Esophagus squamous epithelium (tissue), 5 donors: ENCODE data around the gene MCFD2. TPM values are rescaled to one million over a fixed set of nuclear protein-coding genes. Genes with fewer than 3 reads are reported as not detected.
A peak's percentile ranks its signal among the peaks of the same experiment; 100 is the strongest.

Source experiments
- DNase-seq: peaks from one replicate; lab custom pipeline; 2025; lab: John Stamatoyannopoulos, UW
- H3K27ac ChIP-seq, 4 donors: fragments of 200-600 bp; sonication (generic); one replicate each; pipeline ENCODE4 v1.5.1; 2016 to 2019; ENCODE audit warnings: mild to moderate bottlenecking in 1 of 4
- H3K27me3 ChIP-seq, 4 donors: fragments of 200-600 bp; sonication (generic); 1 replicate in 3 of 4; 2 replicates in 1 of 4; pipeline versions ENCODE4 v1.5.1 to v1.6.0; 2017 to 2021; ENCODE audit warnings: antibody characterized with exemption in 1 of 4
- H3K36me3 ChIP-seq, 3 donors: fragments of 200-600 bp; sonication (generic); one replicate each; pipeline ENCODE4 v1.5.1; 2016 to 2019
- H3K4me1 ChIP-seq, 3 donors: fragments of 200-600 bp; sonication (generic); one replicate each; pipeline ENCODE4 v1.5.1; 2017 to 2019
- H3K4me3 ChIP-seq, 4 donors: fragments of 200-600 bp; sonication (generic); 1 replicate in 3 of 4; 2 replicates in 1 of 4; pipeline ENCODE4 v1.5.1; 2016 to 2019; ENCODE audit warnings: mild to moderate bottlenecking in 2 of 4, moderate library complexity in 1 of 4
- H3K9me3 ChIP-seq, 3 donors: fragments of 200-600 bp; sonication (generic); one replicate each; pipeline ENCODE4 v1.5.1; 2016 to 2019
- CTCF ChIP-seq, 6 experiments: fragments of 450-650 bp in 4 of 6; fragments of 200-600 bp in 2 of 6; sonication (generic) in 2 of 6; IDR thresholded peaks; one replicate each; pipeline ENCODE4 v1.5.1; 2016 to 2019; ENCODE audit warnings: antibody characterized with exemption in 6 of 6, mild to moderate bottlenecking in 4 of 6, moderate library complexity in 4 of 6
- POLR2A ChIP-seq, 4 donors: fragments of 450-650 bp; IDR thresholded peaks; one replicate each; pipeline ENCODE4 v1.6.1; 2017; ENCODE audit warnings: antibody characterized with exemption in 4 of 4, mild to moderate bottlenecking in 4 of 4, moderate library complexity in 3 of 4
- WGBS, 2 donors: methylation state at CpG; one replicate each; pipeline ENCODE4 v1.1.5; 2018; 5-methylcytosine and 5-hydroxymethylcytosine counted together
- intact Hi-C: fragments of 100-400 bp; cut with DNase I; formaldehyde crosslinking; loops from one replicate; pipeline ENCODE4 v1.15.0; 2022
- small RNA-seq, 4 donors: library from RNA; depleted of rRNA; stranded (forward); fragments of <200 nt; gene quantifications; one replicate each; pipeline ENCODE3, GENCODE V24; 2016
- total RNA-seq, 4 donors: library from RNA; depleted of rRNA; stranded (reverse); fragments of >200 nt; gene quantifications; one replicate each; pipeline ENCODE4 v1.1.0, GENCODE V29; 2016
- donor health status: DM: yes; HTN: yes; CAD: no.

The MCFD2 gene
- total RNA-seq, 4 donors from 2014 or later = 49.7 to 62.8 (median 56.7) TPM

GRCh38 chr2:46855805-46856204 lies 59.8 kb downstream of the MCFD2 start:
- intact Hi-C loops = no loop called here
- WGBS, 2 donors = 30 to 64% methylated on average over 1 of the region's 1 CpG
- peak overlapping the region; percentile 27 to 87 (median 75) for H3K27ac ChIP-seq

DNA sequence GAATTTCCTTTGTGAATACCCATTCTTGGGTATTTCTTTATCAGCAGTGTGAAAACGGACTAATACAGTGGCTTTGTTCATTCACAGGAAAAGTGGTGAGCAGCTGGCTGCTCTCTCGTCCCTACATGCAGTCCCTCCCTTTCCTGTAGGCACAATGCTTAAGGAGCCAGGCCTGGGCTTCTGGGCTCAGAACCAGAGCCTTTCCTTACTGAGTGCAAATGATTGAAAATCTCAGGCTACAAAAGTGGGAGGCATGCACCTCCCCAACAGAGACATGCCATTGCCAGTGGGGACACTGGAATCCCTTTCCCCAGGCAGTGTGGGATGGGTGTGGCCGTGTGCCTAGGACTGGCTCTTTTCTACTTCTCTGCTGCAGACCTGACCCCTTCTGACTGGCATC lies 61.3 kb downstream of the MCFD2 start:
- intact Hi-C loops = no loop called here
- WGBS, 2 donors = 27 to 56% methylated on average over 1 to 2 of the region's 3 CpGs
- Histone ChIP-seq H3K27me3 (peaks cover 0 to 11% (median 0%) of the 10 kb centered on the region in 4 donors), H3K4me1 (peaks cover 27 to 67% (median 41%) of the 10 kb centered on the region in 3 donors), H3K27ac (peak overlapping the region; percentile 48 to 87 (median 74)), H3K9me3 (no peaks in the 10 kb centered on the region), H3K4me3 (no peak overlapping the region), H3K36me3 (no peaks in the 10 kb centered on the region)
- DNase-seq = no peak
- TF ChIP-seq CTCF (IDR thresholded peaks at IDR 0.05) (no peak), POLR2A (IDR thresholded peaks at IDR 0.05) (no peak)

More at GRCh38 chr2:46855805-46856204, 59.8 kb downstream of the MCFD2 start:
- Histone ChIP-seq H3K27me3 (no peaks in the 10 kb centered on the region), H3K4me3 (no peak overlapping the region), H3K4me1 (peaks cover 12 to 55% (median 25%) of the 10 kb centered on the region in 3 donors), H3K9me3 (no peaks in the 10 kb centered on the region), H3K36me3 (no peaks in the 10 kb centered on the region)
- no peak for DNase-seq
- TF ChIP-seq POLR2A (IDR thresholded peaks at IDR 0.05) = no peak
- TF ChIP-seq CTCF (IDR thresholded peaks at IDR 0.05) = no peak

DNA sequence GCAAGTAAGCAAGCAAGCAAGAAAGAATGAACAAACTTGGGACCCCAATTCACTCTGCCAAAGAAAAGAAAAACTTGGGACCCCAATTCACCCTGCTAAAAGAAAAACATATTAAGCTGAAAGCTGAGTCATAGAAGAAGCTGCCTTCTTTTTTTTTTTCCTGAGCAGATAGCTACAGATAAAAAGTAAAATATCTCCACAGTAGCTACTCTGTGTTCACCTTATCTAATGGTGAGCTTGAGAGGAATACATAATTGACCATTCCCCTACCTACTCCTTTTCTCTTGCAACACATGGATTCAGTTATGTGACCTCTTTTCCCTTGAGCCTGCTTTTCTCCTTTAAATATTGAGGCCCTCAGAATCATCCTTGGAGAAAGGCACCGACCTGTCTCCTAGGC lies 63.0 kb downstream of the MCFD2 start:
- 60 to 69% methylated on average over 1 of the region's 1 CpG for WGBS, 2 donors
- Histone ChIP-seq H3K27ac (no peak overlapping the region), H3K9me3 (no peaks in the 10 kb centered on the region), H3K4me1 (peaks cover 44 to 70% (median 57%) of the 10 kb centered on the region in 3 donors), H3K27me3 (peaks cover 0 to 20% (median 0%) of the 10 kb centered on the region in 4 donors), H3K4me3 (no peak overlapping the region), H3K36me3 (no peaks in the 10 kb centered on the region)
- DNase-seq = no peak
- TF ChIP-seq POLR2A (IDR thresholded peaks at IDR 0.05) (no peak), CTCF (IDR thresholded peaks at IDR 0.05) (no peak)
- intact Hi-C loops = no loop called here

DNA sequence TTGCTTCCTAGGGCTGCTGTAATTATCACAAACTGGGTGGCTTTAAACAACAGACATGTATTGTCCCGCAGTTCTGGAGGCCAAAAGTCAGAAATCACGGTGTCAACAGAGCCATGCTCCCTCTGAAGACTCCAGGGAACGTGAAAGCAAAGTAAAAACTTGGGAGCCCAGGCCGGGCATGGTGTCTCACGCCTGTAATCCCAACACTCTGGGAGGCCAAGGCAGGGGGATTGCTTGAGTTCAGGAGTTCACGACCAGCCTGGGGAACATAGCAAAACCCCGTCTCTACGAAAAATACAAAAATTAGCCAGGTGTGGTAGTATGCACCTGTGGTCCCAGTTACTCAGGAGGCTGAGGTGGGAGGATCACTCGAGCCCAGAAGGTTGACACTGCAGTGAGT lies 63.5 kb downstream of the MCFD2 start:
- peaks cover 49 to 70% (median 62%) of the 10 kb centered on the region in 3 donors for H3K4me1 ChIP-seq
- no peak overlapping the region for H3K4me3 ChIP-seq
- H3K36me3 ChIP-seq = no peaks in the 10 kb centered on the region
- intact Hi-C loops = no loop called here
- H3K27ac ChIP-seq = no peak overlapping the region
- TF ChIP-seq CTCF (IDR thresholded peaks at IDR 0.05) (no peak), POLR2A (IDR thresholded peaks at IDR 0.05) (no peak)
- WGBS, 2 donors = 85 to 86% methylated on average over 6 to 9 of the region's 9 CpGs
- H3K9me3 ChIP-seq = no peaks in the 10 kb centered on the region
- peaks cover 0 to 20% (median 0%) of the 10 kb centered on the region in 4 donors for H3K27me3 ChIP-seq
- no peak for DNase-seq

Small RNA genes lying within 50 kb of the gene (small RNA-seq; reads per million reads assigned to genes)
- gene AC093732.2 = 0 reads per million in 4 donors

Other genes starting within 250 kb of the MCFD2 start
- 10 to 100 TPM in 3 of 4 donors, 1 to 10 TPM in 1; 8.9 to 23.3 (median 11.1) TPM for gene SOCS5, start 216.5 kb downstream of the MCFD2 start, total RNA-seq
- 10 to 100 TPM; 13.7 to 31.3 (median 28.2) TPM for gene TTC7A, start 25.4 kb upstream of the MCFD2 start, total RNA-seq
- not detected for gene STPG4, start 239.5 kb upstream of the MCFD2 start, total RNA-seq